Coronary artery (tissue), 2 donors: Measurements from ENCODE around the gene USP2.

Source experiments
- DNase-seq: peaks from one replicate; pipeline ENCODE4 v3.0.0-alpha.2; 2017; ENCODE audit warnings: low spot score
- H3K27ac ChIP-seq, 2 donors: fragments of 200-600 bp; sonication (generic); one replicate each; pipeline ENCODE4 v1.5.1; 2016 to 2019
- H3K4me3 ChIP-seq: fragments of 200-600 bp; sonication (generic); 2 replicates; pipeline ENCODE4 v1.5.1; 2016; ENCODE audit warnings: mild to moderate bottlenecking, moderate library complexity
- CTCF ChIP-seq: fragments of 200-600 bp; sonication (generic); IDR thresholded peaks from one replicate; pipeline ENCODE4 v1.5.1; 2019; ENCODE audit warnings: antibody characterized with exemption

USP2 gene

GRCh38 chr11:119369132-119369925, 12.2 kb downstream of the USP2 start:
- no peak for DNase-seq
- no peak overlapping the region for H3K27ac ChIP-seq

DNA sequence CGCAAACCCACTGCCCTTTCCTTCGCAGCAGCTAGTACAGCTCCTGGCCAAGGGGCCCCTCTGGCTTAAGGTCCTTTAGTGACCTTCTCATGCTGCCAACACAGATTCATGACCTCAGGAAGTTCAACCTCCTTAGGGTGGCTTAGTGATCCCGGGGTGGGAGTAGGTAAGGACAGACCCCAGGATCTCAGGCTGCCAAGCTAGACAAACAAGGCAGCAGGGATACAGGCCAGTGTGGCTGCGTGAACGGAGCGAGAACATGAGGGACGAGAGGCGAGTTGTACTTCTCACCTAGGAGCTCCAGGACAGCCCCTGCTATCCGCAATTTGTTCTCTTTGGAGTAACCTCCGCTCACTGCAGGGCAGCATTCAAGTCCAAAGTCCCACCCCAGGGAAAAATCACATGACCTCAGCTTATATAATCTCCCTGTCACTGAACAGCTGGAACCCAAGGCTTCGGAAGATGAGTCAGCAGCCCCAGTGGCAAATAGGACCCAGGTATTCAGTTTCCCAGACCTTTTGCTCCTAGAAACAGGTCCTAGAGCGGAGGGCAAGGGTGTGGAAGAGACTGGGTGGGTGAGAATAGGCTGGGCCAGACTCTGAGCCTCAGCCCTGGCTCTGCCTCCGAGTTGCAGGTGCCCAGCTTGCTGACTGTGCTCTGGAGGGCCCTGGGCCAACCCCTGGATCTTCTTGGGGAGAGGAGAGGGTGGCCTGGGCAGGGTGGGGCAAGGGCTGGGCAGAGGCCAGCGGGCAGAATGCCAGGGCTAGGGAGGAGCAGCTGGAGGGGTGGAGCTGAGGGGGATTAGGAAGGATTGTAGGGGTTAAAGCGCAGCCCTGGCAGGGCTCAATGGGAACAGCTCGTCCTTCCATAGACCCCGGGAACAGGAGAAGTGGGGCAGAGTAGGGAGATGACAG, 13.1 kb downstream of the USP2 start:
- no peak for DNase-seq
- H3K27ac ChIP-seq, result peak overlapping the region in 1 of 2 donors; percentile 10
- no peak overlapping the region for H3K4me3 ChIP-seq
- no peak for TF ChIP-seq CTCF

More at GRCh38 chr11:119369132-119369925, 12.2 kb downstream of the USP2 start:
- H3K4me3 ChIP-seq, result no peak overlapping the region
- no peak for TF ChIP-seq CTCF

DNA sequence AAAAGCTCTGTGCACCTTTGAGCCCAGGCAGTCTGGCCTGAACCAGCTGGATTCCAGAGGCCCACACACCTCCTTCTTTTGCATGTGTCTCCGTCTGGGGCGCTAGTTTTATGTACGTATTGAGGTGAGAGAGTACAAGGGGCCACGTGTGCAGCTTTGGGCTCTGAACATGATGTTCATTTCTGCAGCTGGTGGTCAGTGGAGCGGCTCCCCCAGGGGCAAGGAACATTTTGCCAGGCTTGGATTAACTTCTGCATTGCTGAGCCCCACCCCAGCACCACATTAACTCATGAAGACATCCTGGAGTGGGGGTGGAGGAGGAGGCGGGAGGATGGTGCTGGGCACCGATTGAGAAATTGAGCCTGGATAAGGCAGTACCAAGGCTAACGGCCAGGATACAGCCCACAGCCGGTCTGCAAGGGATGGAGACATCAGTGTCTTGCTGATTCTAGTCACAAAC, 13.8 kb downstream of the USP2 start:
- Histone ChIP-seq H3K4me3 (no peak overlapping the region), H3K27ac (no peak overlapping the region)
- TF ChIP-seq CTCF, result no peak
- no peak for DNase-seq

DNA sequence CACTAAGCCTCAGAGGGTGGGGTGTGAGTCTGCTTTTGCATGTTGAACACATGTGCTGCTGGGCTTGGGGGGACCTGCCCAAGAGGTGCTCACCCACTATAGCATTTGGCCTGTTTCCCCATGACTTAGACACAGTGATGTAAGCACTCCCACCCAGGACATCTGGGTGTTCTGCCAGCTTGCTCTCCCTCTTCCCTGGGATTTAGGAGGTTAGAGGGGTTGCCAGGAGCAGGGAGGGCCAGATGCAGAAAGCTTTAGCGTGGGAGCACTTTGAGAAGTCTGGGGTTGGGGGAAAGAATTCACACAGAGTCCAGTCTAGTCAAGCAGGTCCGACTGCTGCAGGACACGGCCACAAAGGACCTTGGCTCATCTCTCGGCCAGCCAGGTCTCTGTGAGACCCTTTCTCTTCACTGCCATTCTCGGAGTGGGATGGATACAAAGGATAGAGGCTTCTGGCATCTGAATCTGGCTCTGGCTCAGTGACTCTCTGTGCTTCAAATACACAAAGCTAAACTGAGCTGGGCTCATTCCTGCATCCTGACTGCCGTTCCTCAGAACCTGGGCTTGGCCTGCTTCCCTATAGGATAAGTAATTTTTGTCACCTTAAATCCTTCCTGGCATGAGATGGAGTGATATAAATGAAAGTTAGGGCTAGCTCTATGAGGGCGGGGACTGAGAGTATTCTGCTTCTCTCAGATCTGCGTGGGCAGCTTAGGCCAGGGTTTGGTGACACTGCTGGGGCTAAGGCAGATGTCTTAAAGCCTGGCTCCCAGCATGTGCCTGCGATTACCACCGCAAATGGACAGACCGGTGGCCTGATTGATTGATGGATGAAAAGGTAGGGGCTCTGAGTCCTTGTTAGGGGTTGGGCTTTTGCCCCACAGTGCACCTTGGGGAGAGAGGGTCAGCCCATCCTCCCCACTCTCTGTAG, 14.5 kb downstream of the USP2 start:
- no peak for DNase-seq
- Histone ChIP-seq H3K4me3 (no peak overlapping the region), H3K27ac (peak overlapping the region in 1 of 2 donors; percentile 5)
- no peak for TF ChIP-seq CTCF

DNA sequence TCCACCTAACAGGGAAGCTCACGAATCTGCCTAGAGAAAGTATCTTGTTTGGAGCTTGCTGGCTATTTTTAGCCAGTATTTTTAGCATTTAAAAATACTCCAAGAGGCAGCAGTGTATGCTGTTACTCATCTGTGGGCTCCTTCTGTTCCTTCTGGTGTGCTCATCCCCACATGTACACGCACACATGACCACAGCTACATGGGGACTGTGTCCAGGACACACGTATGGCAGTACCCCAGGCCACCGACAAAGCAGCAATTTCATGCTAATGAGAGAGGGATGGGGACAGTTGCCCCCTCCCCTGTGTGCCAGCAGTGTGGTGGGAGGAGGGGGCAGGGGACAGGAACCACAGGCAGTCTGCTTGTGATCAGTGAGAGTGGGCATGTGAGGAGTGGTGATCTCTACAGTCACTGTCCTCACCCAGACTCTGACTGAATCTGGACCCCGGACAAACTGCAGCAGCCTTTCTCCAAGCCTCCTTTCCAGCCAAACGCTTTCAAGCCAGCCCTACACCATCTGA, 16.4 kb downstream of the USP2 start:
- peak overlapping the region; percentile 31 for H3K4me3 ChIP-seq
- no peak for DNase-seq
- H3K27ac ChIP-seq, result peak overlapping the region; percentile 72 to 82
- no peak for TF ChIP-seq CTCF
